ENCODE results near the gene DPH7.
A peak's percentile ranks its signal among the peaks of the same experiment; 100 is the strongest.
"Not testable (repeated sequence)": the region's sequence is repeated elsewhere in the genome, so short reads cannot be mapped to it uniquely, and the experiment has no call there.

Gene DPH7

GRCh38 chr9:137583957-137584356 lies 5.2 kb upstream of the DPH7 start:
- H3K27ac ChIP-seq, result no peak overlapping the region
- no peak overlapping the region for H3K4me3 ChIP-seq

- no peak overlapping the region for H3K4me3 ChIP-seq
- H3K27ac ChIP-seq, result no peak overlapping the region
Observed at GRCh38 chr9:137583347-137583746, 4.6 kb upstream of the DPH7 start.

- Histone ChIP-seq H3K4me3 (no peak overlapping the region), H3K27ac (no peak overlapping the region)
Observed at GRCh38 chr9:137582286-137582860, 3.6 kb upstream of the DPH7 start.

- no peak overlapping the region for H3K27ac ChIP-seq
- H3K4me3 ChIP-seq, result no peak overlapping the region
Observed at GRCh38 chr9:137581361-137582285, 2.9 kb upstream of the DPH7 start.

GRCh38 chr9:137580954-137581322 lies 2.2 kb upstream of the DPH7 start:
- Histone ChIP-seq H3K4me3 (no peak overlapping the region), H3K27ac (no peak overlapping the region)

GRCh38 chr9:137580209-137580953 lies 1.7 kb upstream of the DPH7 start:
- Histone ChIP-seq H3K27ac (no peak overlapping the region), H3K4me3 (no peak overlapping the region)

- peak overlapping the region in 20 of 21 experiments; percentile 66 to 92 (median 87) for H3K27ac ChIP-seq
- peak overlapping the region; percentile 80 to 98 (median 95) for H3K4me3 ChIP-seq
Observed at GRCh38 chr9:137579259-137579604, 507 bp upstream of the DPH7 start.

GRCh38 chr9:137575716-137576411 lies 2.9 kb downstream of the DPH7 start:
- Histone ChIP-seq H3K27ac (no peak overlapping the region), H3K4me3 (no peak overlapping the region)

GRCh38 chr9:137575364-137575715 lies 3.4 kb downstream of the DPH7 start:
- Histone ChIP-seq H3K4me3 (no peak overlapping the region), H3K27ac (no peak overlapping the region)

GRCh38 chr9:137574192-137574591 lies 4.5 kb downstream of the DPH7 start:
- Histone ChIP-seq H3K4me3 (no peak overlapping the region), H3K27ac (no peak overlapping the region)

- Histone ChIP-seq H3K27ac (no peak overlapping the region), H3K4me3 (no peak overlapping the region)
Observed at GRCh38 chr9:137570566-137570965, 8.2 kb downstream of the DPH7 start.

GRCh38 chr9:137569609-137570203 lies 9.0 kb downstream of the DPH7 start:
- no peak overlapping the region for H3K4me3 ChIP-seq
- no peak overlapping the region for H3K27ac ChIP-seq

- not testable (repeated sequence) for H3K27ac ChIP-seq, H3K4me3 ChIP-seq
Observed at GRCh38 chr9:137568445-137568844, 10.3 kb downstream of the DPH7 start.

- Histone ChIP-seq H3K4me3 (no peak overlapping the region), H3K27ac (no peak overlapping the region)
Observed at GRCh38 chr9:137564817-137565411, 13.8 kb downstream of the DPH7 start.

- H3K4me3 ChIP-seq, result no peak overlapping the region
- no peak overlapping the region for H3K27ac ChIP-seq
Observed at GRCh38 chr9:137564134-137564533, 14.6 kb downstream of the DPH7 start.

GRCh38 chr9:137558127-137558526 lies 20.6 kb downstream of the DPH7 start:
- H3K4me3 ChIP-seq, result no peak overlapping the region

GRCh38 chr9:137556069-137556838 lies 22.5 kb downstream of the DPH7 start:
- H3K27ac ChIP-seq, result no peak overlapping the region
- H3K4me3 ChIP-seq, result no peak overlapping the region

More at GRCh38 chr9:137558127-137558526, 20.6 kb downstream of the DPH7 start:
- no peak overlapping the region for H3K27ac ChIP-seq

GRCh38 chr9:137555179-137555578 lies 23.5 kb downstream of the DPH7 start:
- H3K27ac ChIP-seq, result no peak overlapping the region
- H3K4me3 ChIP-seq, result no peak overlapping the region

- no peak overlapping the region for H3K4me3 ChIP-seq
Observed at GRCh38 chr9:137554349-137554748, 24.4 kb downstream of the DPH7 start.

More at GRCh38 chr9:137554349-137554748, 24.4 kb downstream of the DPH7 start:
- no peak overlapping the region for H3K27ac ChIP-seq

Measured in skin epidermis (tissue), 12 donors.